Measurements from ENCODE around the gene SLC6A18. TPM values are rescaled to one million over a fixed set of nuclear protein-coding genes. Genes with fewer than 3 reads are reported as not detected.
"Not testable (repeated sequence)": the region's sequence is repeated elsewhere in the genome, so short reads cannot be mapped to it uniquely, and the experiment has no call there.

SLC6A18 gene
- total RNA-seq, 1 donor from 2014 or later, result not detected

DNA sequence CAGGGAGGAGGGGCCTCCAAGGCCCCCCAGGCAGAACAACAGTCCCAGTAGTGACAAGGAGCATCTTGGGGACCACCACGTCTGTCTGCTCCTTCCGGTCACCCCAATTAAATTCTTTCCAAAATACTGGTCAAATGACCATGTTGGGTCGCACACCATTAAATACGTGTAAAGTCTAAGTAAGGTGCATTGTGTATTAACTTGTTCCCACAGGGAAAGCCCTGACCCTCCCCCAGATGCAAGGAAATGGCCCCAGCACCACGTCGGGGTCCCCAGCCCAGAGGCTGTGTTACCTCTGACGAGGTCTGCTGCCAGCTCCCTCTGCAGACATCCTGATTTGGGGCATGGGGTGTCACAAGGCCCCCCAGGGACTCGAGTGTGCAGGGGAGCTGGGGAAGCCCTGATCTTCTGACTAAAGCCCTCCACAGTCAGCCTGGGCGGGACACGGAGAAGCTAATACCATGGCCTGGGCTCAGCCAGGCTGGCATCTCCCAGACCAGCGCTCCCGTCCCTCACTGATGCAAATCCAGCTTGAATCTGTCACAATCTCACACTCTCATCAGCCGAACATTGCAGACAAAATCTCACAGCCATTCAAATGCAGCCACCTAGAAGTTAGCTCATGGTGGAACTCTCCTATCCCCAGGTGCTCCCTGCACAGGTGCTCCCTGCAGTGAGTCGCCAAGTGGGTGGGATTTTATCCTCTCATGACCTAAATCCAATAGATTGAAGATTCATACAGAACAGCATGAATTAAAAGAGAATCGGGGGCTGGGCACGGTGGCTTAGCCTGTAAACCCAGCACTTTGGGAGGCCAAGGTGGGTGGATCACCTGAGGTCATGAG lies 56.1 kb downstream of the SLC6A18 start:
- Mint-ChIP-seq H3K4me1 (no peaks in the 10 kb centered on the region), H3K9me3 (no peaks in the 10 kb centered on the region), H3K36me3 (ENCODE audit: low read depth) (no peaks in the 10 kb centered on the region), H3K27me3 (no peaks in the 10 kb centered on the region), H3K4me3 (no peak overlapping the region), H3K27ac (no peak overlapping the region)
- TF ChIP-seq CTCF (IDR thresholded peaks at IDR 0.05), result no peak
- CTCF ChIA-PET, result no interaction called here
- DNase-seq (no peak), ATAC-seq (ENCODE audit: low read depth) (no peak)
- POLR2A ChIA-PET, result no interaction called here
- intact Hi-C loops (cut with micrococcal nuclease), result no loop called here

- no peaks in the 10 kb centered on the region for H3K4me1 Mint-ChIP-seq
- no peaks in the 10 kb centered on the region for H3K9me3 Mint-ChIP-seq
- no peak for DNase-seq
- ATAC-seq (ENCODE audit: low read depth), result no peak
- no peak overlapping the region for H3K27ac Mint-ChIP-seq
- intact Hi-C loops (cut with micrococcal nuclease), result no loop called here
- no peak for TF ChIP-seq CTCF (IDR thresholded peaks at IDR 0.05)
- no peaks in the 10 kb centered on the region for H3K36me3 Mint-ChIP-seq (ENCODE audit: low read depth)
- H3K27me3 Mint-ChIP-seq, result no peaks in the 10 kb centered on the region
- H3K4me3 Mint-ChIP-seq, result no peak overlapping the region
- ChIA-PET CTCF (no interaction called here), POLR2A (interaction anchor here (0.6 kb wide), 1 partner anchor 42 kb away, joined by 17 read pairs; no protein-coding TSS in a partner anchor)
Measured at GRCh38 chr5:1282131-1282992, 57.2 kb downstream of the SLC6A18 start.

- H3K4me3 Mint-ChIP-seq; CTCF ChIA-PET; H3K27me3 Mint-ChIP-seq; H3K27ac Mint-ChIP-seq; H3K9me3 Mint-ChIP-seq; ATAC-seq (ENCODE audit: low read depth); H3K4me1 Mint-ChIP-seq; intact Hi-C loops (cut with micrococcal nuclease); H3K36me3 Mint-ChIP-seq (ENCODE audit: low read depth): not testable (repeated sequence)
- DNase-seq, result peak; percentile 9
- POLR2A ChIA-PET, result interaction anchor here (0.6 kb wide), 1 partner anchor 41 kb away, joined by 17 read pairs; no protein-coding TSS in a partner anchor
Measured at GRCh38 chr5:1282993-1283728, 58.0 kb downstream of the SLC6A18 start.

- CTCF ChIA-PET; ATAC-seq (ENCODE audit: low read depth); intact Hi-C loops (cut with micrococcal nuclease); H3K27ac Mint-ChIP-seq; H3K4me3 Mint-ChIP-seq; H3K9me3 Mint-ChIP-seq; POLR2A ChIA-PET; H3K36me3 Mint-ChIP-seq (ENCODE audit: low read depth); H3K27me3 Mint-ChIP-seq; H3K4me1 Mint-ChIP-seq; DNase-seq: not testable (repeated sequence)
Measured at GRCh38 chr5:1283729-1284041, 58.5 kb downstream of the SLC6A18 start.

DNA sequence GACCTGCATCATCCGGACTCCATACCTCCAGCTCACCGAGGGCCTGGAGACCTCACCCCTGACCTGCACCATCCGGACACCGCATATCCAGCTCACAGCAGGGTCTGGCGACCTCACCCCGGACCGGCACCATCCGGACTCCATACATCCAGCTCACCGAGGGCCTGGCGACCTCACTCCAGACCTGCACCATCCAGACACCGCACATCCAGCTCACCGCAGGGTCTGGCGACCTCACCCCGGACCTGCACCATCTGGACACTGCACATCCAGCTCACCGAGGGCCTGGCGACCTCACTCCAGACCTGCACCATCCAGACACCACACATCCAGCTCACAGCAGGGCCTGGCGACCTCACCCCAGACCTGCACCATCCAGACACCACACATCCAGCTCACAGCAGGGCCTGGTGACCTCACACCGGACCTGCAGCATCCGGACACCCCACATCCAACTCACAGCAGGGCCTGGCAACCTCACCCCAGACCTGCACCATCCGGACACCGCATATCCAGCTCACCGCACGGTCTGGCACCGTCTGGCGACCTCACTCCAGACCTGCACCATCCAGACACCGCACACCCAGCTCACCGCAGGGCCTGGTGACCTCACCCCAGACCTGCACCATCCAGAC lies 59.3 kb downstream of the SLC6A18 start:
- ATAC-seq (ENCODE audit: low read depth); intact Hi-C loops (cut with micrococcal nuclease); H3K27me3 Mint-ChIP-seq; H3K36me3 Mint-ChIP-seq (ENCODE audit: low read depth); POLR2A ChIA-PET; CTCF ChIA-PET; H3K27ac Mint-ChIP-seq; H3K4me3 Mint-ChIP-seq; H3K9me3 Mint-ChIP-seq; H3K4me1 Mint-ChIP-seq: not testable (repeated sequence)
- peak; percentile 8 for DNase-seq

GRCh38 chr5:1285141-1285540 lies 60.0 kb downstream of the SLC6A18 start:
- DNase-seq (peak; percentile 8), ATAC-seq (ENCODE audit: low read depth) (no peak)
- Mint-ChIP-seq H3K36me3 (ENCODE audit: low read depth) (no peaks in the 10 kb centered on the region), H3K27me3 (peaks cover 6% of the 10 kb centered on the region), H3K27ac (no peak overlapping the region), H3K9me3 (peaks cover 3% of the 10 kb centered on the region), H3K4me3 (no peak overlapping the region), H3K4me1 (no peaks in the 10 kb centered on the region)
- intact Hi-C loops (cut with micrococcal nuclease), result no loop called here
- ChIA-PET CTCF (no interaction called here), POLR2A (interaction anchor here (0.6 kb wide), 1 partner anchor 78 kb away, joined by 7 read pairs; no protein-coding TSS in a partner anchor)
- no peak for TF ChIP-seq CTCF (IDR thresholded peaks at IDR 0.05)

Measured in activated B cell treated with CpG ODN at 0.5 μM for 24 hours (primary cell).